GDM1 (cell line): ENCODE results near the gene OR52E5.

Experiments
- DNase-seq: peaks from one replicate; lab custom pipeline; 2025; lab: John Stamatoyannopoulos, UW

Gene OR52E5

DNA sequence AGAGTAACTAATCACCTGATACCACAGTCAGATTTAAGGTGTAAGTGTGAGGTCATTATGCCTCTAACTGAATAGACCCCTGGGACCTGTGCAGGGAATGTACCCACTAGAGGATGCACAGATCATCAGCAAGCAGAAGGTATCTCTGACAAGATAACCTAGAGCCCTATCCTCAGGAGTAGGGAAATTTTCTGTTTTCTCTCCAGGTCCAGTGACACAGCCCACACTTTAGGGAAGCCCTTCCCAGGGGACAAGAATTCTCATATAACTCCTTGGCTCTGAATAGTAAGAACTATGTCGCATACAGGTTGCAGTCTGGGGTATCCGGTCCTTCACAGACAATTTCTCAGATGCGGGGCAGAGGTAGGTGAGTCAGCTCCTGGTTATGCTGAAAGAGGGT lies at the start of gene OR52E5:
TSS of gene OR52E5 (plus strand) at position 301 of the 400 bp plus-strand sequence. CDS start 7,569 bp downstream, outside the sequence.
- DNase-seq, result no peak

DNA sequence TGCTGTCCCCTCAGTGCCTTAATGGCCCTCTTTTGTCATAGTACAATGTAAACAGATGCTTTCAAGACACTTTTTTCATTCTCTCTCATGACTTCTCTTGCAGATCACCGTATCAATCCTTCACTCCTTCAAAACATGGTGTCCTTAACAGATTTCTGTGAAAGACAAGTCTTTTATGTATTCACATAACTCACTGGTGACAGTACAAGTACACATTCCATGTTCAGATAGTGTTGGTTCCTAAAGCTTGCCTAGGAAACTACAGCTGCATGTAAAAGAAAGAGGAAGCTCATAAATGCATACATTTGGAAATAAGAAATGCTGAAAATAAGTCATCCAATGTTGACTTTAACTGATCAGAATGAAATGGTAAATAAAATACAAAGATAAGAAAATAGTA lies 46.3 kb upstream of the OR52E5 start:
- DNase-seq, result no peak

DNA sequence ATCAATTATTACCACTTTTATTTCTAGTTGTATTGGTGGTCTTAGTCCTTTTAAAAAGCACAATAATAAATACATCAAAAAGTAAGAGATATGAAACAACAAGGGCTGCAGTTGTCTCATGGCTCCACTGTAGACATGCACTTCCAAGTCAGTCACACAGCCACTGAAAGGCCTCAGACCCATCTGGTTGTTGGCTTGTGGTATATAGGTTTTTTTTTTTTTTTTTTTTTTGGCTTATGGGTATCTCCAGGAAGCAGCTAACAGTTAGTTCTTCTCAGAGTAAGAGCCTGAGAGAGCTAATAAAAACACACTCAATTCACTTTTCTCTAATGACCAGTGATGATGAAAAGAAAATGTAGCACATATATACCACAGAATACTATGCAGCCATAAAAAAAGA lies 45.3 kb upstream of the OR52E5 start:
- DNase-seq, result peak; percentile 12

DNA sequence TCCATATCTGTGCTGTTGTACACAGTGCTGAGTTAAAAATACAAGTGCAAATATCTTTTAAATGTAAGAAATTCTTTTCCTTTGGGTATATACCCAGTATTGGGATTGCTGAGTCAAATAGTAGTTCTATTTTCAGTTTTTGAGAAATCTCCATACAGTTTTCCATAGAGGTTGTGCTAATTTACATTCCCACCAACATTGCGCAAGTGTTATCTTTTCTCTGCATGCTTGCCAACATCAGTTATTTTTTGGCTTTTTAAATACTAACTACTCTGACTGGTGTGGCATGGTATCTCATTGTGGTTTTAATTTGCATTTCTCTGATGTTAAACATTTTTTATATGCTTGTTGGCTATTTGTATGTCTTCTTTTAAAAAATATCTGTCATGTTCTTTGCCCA lies 42.0 kb upstream of the OR52E5 start:
- DNase-seq, result no peak

DNA sequence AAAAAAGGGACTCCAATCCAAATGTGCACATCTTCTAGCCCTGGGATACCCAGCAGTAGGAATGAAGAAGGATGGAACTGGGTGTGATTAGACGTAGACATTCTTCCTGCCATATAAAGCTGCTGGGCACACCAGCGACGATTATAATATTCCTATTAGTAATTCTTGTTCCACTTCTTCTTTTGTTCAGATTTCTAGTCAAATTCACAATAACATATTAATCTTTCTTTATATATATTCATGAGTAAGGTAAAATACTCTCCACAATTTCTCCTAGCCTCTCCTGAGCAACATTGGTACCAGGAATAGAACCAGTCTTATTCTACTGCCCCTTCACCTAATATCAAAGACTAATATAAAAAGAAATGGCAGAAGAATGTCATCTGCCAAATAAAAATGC lies 35.4 kb upstream of the OR52E5 start, which contains the start of gene OR52E8:
TSS of gene OR52E8 (minus strand) at position 101 of the 400 bp plus-strand sequence. CDS start at position 101, 0 bp downstream.
- no peak for DNase-seq

DNA sequence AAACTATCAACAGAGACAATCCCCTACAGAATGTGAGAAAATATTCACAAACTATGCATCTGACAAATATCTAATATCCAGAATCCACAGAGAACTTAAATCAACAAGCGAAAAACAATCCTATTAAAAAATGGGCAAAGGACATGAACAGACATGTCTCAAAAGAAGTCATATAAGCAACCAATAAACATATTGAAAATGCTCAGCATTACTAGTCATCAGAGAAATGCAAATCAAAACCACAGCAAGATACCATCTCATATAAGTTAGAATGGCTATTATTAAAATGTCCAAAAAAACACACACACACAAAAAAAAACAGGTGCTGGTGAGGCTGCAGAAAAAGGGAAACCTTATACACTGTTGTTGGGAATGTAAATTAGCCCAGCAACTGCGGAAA lies 27.2 kb upstream of the OR52E5 start:
- DNase-seq, result no peak

DNA sequence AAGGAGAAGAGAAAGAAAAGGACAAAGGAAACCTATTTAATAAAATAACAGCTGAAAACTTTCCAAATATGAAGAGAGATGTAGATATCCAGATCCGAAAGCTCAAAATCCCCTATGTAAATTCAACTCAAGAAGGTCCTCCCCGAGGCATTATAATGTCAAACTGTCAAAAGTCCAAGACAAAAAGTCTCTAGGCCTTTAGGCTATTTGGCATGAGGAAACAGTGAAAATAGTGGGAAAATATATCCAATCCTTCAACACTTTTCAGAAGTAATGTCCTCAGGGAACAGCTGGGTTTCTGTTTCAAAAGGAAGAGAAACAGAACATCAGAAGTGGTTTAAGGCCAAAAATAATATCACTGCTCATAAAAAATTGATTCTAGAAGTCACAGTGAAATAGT lies 14.4 kb upstream of the OR52E5 start:
- DNase-seq, result no peak

DNA sequence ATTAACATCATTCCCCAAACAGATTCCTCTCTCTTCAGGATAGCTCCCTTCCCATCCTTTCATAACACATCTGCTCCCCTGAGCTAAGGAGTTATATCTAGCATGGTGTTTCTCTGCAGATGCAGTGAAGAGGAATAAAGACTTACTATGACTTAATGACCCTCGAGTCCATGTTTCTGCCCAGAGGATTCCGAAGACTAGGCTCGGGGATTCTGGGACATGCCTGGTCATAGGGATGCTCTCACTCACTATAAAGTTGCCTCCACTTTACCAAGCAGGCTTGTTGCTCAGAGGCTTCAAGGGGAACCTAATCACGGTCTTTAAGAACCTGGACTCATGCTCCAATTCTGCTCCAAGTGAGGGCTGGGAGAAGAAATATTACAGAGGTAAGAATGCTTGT lies 12.7 kb upstream of the OR52E5 start, which contains the start of gene OR52E4:
TSS of gene OR52E4 (plus strand) at position 301 of the 400 bp plus-strand sequence. CDS start 3,664 bp downstream, outside the sequence.
- DNase-seq, result no peak

DNA sequence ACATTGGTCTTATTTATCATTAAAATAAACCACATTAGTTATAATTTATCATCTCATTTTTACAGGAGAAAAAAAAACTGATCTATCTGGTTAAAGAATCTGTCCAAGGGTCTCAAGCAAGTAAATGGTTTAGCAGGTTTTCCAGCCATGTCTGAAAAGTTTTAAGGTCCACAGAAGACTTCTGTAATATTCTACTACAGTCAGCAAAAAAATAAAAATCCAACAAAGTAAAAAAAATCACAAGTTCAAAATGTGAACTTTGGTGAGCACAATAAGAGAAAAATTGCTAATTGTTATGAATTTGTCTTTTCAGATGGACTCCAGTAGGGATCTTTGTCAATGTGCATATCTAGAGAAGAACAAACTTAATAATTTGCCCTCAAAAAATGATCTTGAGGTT lies 11.3 kb upstream of the OR52E5 start:
- DNase-seq, result no peak

DNA sequence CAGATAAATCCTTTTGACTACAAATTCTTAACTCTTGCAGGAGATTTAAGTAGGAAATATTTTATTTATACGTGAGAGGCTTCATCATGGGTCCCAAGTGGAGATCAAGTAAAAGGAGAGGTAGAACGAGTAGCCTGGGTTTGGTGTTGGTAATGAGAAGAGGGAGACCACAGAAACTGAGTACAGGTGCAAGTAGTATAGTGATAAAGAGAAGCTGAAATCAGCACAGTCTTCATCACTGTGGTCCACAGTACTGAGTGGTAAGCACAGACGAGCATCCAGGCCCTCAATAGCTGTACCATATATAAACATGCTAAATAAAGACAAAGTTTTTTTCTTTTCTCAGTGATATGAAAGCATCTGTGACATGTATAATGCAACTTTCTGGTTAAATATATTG lies 5.8 kb upstream of the OR52E5 start:
- DNase-seq, result no peak

DNA sequence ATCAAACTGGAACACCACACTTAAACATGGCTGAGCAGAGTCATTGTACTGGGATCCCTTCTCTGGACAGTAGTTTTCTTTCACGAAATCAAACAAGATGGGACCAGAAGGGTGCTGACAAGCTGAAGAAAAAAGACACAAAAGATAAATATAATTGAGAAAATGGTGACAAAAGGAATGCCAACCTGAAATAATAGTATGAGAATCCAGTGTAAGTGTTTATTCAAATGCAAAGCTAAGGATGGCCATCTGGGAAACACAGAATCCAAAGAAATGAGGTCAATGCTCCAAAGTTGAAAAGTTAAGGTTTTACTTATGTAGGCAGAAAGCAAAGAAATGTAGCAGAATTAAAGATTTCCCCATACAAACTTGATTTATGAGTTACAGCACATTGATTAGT lies 5.3 kb upstream of the OR52E5 start:
- no peak for DNase-seq

DNA sequence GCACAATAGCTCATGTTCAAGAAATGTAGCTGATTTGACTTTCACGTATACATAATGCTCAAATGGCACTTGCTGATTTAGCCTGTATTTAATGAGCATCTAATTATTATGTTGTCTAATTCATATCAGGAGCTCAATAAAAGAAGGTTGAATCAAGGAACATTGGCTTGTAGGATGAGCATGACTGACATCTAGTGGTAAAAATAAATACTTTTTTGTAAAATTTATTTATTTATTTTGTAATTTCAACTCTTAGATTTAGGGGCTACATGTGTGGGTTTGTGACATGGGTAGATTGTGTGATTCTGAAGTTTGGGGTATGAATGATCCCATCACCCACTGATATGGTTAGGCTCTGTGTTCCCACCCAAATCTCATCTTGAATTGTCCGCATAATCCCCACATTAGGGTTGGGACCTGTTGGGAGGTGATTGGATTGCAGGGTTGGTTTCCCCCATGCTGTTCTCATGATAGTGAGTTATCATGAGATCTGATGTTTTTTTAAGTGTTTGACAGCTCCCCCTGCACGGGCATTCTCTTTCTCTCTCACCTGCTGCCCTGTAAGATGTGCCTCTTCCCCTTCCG lies 1.7 kb upstream of the OR52E5 start:
- no peak for DNase-seq

DNA sequence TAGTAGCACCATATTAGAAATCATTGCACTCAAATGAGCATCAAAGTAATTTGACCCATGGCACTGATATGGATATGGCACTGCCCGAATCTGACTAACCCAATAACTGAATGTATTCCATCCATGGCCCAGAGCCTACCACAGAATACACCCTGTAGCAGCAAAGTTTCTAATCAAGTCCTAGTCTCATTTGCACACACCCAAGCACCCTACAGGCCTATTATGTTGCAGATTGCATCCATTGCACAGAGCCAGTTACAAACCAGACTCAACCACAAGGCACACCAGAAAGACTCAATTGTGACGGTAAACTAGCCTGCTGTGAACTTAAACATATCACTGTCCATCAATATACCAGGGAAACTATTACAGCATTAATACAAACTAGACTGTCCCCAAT lies 6.5 kb downstream of the OR52E5 start:
- no peak for DNase-seq

DNA sequence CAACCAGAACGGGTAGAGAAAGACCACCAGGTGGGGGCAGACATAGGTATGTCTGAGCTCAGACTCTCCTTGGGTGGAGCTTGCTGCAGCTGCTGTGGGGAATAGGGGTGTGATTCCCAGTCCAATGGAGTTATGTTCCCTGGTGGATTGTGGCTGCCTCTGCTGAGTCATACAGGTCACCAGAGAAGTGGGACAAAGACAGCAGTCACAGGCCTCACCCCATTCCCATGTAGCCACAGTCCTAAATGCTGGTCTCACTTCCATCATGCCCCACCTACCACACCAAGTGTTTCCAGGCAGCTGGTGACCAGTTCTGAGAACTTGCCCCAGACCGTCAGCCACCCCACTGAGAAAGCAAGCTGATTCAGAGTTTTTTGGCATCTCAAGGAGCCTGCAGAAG lies 17.5 kb downstream of the OR52E5 start:
- no peak for DNase-seq

DNA sequence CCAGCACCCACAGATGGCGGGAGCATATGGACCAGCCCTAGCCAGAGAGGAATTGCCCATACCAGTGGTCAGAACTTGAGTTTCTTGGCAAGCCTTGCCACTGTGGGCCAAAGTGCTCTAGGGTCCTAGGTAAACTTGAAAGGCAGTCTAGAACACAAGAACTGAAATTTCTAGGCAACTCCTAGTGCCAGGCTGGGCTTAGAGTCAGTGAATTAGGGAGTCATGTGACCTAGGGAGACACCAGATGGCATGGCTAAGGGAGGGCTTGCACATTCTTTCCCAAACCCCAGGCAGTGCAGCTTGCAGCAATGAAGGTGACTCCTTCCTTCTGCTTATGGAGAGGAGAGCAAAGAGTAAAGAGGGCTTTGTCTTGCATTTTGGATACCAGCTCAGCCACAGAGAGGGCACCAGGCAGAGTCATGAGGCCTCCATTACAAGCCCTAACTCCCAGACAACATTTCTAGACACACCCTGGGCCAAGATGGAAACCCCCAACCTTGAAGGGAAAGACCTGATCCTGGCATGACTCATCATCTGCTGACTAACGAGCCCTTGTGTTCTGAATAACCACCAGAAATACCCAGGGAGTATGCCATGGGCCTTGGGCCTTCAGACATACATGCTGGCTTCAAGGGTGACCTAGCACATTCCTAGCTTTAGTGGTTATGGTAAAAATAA lies 29.9 kb downstream of the OR52E5 start:
- DNase-seq, result no peak

DNA sequence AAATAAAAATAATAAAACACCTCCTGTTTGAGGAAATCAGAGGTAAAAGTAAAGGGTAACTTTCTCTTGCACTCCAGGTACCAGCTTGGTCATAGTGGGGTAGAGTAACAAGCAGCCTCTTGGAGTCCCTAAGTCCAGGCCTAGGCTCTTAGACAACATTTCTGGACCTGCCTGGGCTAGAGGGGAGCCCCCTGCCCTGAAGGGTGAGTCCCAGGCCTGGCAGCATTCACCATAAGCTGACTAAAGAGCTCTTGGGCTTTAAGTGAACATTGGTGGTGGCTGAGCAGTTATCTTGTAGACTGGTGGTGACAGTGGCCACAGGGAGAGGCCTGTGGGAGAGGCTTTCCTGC lies 30.4 kb downstream of the OR52E5 start:
- DNase-seq, result no peak

DNA sequence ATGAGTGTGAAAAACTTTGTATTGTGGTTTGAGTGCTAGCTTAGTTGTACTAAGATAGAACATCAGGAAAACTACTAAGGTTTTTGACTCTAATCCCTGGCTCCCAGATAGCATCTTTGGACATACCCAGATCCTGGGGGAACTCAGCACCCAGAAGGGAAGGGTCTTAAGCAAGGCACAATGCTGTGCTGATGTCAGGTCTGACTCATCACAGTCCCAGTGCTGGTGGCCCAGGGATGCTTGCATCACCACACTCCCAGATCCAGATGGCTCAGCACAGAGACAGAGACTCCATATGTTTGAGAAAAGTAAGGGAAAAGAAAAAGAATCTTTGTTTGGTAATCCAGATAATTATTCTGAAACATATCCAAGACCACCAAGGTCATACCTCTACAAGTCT lies 30.8 kb downstream of the OR52E5 start:
- DNase-seq, result no peak

DNA sequence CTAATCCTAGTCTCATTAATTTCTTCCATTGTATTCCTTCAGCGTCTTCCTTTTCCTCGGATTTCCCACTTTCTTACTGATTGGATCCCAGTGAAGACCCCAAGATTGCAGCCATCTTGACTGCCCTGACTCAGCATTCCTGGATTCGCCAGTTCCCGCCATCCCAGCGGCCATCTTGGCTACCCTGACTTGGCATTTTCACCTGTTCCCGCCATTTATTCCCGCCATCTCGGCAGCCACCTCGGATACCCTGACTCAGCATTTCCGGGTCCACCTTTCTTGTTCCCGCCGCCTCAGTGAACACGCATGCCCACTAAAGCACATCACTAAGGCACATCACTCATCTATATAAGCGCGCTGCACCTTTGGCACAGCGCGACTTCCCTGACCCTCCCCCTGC lies 35.3 kb downstream of the OR52E5 start:
- DNase-seq, result no peak

DNA sequence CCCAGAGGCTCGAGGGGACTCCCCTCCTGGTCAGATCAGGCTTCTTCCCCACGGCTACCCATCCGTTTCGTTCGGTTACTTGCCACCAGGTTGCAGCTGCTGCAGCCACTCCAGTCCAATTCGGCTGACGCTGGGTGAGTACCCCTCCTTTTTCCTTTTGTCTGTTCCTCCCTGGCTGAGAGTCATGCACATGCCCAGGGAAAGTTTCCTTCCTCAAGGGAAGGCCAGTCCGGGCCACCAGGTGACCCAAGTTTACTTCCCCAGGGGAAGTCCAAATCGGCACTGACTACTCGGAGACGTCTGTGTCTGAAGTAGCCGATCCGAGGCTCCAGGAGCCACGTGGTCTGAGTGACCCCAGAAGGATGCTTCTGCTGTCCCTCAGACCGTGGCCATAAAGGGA lies 35.8 kb downstream of the OR52E5 start:
- DNase-seq, result no peak

DNA sequence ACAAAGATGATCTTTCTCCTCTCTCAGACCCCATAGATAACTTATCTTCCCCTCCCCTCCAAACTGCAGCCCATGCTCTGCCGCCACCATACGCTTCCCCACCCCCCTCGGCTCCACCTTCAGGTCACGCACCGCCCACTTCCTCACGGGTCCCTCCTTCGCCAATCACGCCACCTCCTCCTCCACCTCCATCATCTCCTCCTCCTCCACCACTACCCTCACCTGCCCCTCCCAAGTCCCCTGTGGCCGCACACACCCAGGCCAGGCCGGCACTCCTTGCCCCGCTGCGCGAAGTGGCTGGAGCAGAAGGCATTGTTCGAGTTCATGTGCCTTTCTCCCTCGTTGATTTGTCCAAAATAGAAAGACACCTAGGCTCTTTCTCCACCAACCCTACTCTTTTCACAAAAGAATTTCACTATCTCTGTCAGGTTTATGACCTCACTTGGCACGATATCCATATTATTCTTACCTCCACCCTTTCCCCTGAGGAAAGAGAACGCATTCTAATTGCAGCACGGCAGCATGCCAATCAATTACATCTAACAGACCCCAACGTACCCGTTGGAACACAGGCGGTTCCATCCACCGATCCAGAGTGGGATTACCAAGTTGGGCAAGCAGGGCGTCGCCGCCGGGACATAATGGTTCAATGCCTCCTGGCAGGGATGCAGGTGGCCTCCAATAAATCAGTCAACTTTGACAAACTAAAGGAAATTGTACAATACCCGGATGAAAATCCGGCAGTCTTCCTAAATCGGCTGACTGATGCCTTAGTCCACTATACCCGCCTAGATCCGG lies 36.8 kb downstream of the OR52E5 start:
- DNase-seq, result no peak

DNA sequence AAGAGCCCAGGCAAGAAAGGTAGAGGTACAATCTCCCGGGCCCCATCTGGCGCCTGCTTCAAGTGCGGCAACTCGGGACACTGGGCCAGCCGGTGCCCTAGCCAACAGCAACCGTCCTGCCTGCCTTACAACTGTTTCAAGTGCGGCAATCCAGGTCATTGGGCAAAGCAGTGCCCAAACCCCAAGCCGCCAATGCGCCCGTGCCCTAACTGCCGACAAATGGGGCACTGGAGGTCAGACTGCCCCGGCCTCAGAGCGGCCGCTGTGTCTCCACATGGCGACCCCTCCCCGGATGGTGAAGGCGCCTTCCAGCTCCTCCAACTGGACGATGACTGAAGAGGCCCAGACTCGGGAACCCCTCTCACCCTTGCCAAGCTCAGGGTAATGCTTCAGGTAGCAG lies 37.6 kb downstream of the OR52E5 start:
- no peak for DNase-seq

DNA sequence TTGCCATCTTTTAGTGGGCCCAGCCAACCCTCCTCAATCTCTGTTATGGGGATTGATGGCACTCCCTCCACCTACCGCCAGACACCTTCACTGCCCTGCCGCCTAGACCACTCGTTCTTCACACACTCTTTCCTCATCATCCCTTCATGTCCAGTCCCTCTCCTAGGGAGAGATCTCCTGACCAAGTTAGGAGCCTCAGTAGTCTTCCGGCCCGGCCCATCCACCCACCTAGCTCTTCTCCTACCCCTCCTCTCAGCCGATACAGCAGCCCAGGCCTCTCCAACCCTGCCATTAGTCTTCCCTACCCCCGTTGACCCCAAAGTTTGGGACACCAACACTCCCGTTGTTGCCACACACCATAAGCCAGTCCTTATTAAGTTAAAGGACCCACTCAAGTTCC lies 38.1 kb downstream of the OR52E5 start:
- no peak for DNase-seq

DNA sequence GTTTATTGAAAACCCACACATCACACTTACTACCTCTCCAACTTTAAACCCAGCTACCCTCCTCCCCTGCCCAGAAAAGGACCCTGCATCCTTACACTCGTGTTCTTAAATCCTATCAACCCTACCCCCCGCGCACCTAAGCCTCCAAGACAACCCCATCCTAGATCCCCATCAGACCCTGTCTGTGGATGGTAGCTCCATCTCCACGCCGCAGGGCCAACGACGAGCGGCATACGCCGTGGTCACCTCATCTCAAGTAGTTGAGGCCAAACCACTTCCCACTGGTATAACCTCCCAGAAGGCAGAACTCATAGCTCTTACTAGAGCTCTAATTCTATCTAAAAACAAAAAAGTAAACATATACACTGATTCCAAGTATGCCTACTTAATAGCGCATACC lies 39.7 kb downstream of the OR52E5 start:
- DNase-seq, result no peak
